DMS79 treated with DMSO at 0.1 percent for 48 hours (cell line): ENCODE measurements around the gene TCP11.

ENCODE experiments used
- DNase-seq: peaks from one replicate; lab custom pipeline; 2025; lab: John Stamatoyannopoulos, UW

TCP11 gene

DNA sequence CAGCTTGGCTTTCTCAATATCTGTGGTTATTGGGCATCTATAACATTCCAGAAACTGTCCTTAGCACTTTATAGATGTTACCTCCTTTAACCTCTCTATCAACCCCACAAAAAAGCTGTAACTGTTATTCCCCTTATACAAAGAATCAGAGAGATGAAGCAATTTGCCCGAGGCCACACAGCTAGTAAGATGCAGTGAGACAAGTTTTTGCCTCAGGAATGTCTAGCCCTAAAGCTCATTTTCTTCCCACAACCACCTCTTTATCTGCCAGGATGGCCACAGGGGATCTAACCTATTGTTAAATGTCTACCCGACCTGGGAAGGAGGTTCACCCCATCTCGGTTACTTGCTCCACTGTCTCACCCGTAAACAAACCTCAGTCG lies 31.9 kb upstream of the TCP11 start:
- DNase-seq: no peak

DNA sequence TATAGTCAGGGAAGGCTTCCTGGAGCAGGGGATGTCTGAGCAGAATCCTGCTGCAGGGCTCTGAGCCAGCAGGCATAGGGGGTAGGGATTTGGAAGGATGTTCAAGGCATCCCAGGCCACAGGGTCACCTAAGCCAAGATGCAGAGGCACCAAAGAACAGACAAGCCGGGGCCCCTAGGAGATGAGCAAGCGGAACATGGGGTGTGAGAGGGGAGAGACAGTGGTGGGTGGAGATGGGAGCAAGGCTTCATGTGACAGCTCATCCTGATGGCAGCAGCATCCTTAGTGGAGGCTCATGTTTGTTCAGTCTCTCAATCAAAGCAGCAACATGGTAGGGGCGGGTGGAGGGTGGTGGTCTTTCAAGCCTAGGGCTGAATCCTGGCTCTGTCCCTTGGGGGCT lies 29.8 kb upstream of the TCP11 start:
- no peak for DNase-seq

DNA sequence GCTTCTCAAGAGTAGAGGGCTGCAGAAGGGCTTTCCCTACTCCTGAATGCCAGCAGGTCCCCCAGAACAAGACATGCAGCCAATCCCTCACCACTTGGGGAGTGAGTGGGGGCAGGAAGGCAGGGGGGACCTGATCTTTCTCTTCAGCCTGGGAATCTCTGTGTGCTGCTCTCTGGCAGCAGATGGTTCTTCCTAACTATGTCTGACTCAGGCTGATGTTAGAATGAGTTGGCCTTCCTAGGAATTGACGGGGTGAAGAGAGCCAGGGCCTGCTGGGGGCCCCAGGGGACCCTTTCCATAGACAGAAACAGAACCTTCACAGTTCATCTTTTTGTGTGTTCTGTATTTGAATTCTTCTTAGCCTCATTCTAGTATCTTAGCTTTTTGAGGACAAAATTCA lies 29.0 kb upstream of the TCP11 start:
- no peak for DNase-seq

DNA sequence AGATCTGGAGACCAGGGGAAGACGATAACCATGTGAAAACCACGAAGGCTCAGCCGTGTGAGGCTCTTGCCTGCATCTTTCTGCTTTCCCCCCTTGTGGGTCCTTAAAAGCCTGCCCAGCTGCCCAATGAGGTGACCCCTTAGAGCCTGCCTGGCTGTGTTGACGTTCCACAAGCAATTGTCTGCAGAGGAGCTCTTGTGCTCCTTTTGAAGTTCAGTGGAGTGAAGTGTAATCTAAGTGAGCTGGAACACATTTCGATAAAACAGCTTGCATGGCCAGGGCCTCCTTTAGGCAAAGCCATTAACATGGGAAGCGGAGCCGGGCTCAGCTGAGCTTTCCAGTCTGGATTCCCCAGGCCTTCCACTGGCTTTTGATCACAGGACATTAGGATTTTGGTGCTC lies 27.3 kb upstream of the TCP11 start:
- peak; percentile 91 for DNase-seq

DNA sequence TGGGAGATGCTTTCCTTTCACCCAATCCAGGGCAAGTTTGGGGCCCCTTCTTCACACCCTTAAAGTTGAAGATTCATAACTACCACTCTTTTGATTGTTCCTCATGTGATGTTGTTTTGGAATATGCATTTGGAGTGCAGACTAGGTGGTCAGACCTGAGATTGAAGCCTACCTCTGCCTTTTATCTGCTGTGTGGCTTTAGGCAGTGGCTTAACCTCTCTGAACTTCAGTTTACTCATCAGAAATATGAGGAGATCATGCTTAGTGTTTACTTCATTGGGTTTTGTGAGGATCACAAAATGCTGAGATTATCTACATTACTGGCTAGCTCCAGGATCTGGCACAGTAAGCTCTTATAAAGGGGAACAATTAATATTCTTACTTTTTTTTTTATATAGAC lies 26.4 kb upstream of the TCP11 start:
- DNase-seq: no peak

DNA sequence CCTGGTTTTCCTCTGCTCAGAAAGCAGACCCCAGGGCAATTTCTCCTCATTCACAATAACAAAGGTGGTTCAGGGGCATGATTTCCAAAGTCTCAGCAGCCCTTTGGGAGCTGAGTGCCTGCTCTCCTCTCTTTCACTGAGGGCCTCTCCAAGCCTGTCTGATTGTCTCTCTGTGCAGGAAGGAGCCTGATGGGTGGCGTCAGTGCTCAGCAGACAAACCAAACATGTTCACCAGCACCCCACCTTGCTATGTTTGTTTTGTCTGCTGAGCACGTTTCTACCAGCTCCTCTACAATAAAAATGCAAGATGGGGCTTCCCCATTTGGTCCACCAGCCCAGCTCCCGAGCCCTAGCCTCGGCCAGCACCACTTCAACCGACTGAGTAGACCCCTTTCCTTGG lies 25.4 kb upstream of the TCP11 start:
- peak; percentile 16 for DNase-seq

DNA sequence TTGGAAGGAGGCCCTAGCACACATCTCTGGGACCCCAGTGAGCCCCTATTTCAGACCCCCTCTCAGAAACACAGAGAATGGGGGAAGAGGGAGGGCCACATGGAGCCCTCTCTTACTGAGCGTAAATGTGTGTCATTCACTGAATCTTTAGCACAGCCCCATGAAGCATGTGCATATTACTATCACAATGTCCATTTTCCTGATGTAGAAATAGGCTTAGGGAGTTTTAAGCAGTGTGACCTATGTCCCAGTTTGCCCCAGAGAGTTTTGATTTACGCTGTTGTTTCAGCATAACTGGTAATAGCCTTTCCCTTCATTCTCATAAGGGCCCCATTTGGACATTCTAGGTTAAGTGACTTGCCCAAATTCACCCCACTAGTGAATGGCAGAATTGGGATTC lies 25.0 kb upstream of the TCP11 start:
- no peak for DNase-seq

DNA sequence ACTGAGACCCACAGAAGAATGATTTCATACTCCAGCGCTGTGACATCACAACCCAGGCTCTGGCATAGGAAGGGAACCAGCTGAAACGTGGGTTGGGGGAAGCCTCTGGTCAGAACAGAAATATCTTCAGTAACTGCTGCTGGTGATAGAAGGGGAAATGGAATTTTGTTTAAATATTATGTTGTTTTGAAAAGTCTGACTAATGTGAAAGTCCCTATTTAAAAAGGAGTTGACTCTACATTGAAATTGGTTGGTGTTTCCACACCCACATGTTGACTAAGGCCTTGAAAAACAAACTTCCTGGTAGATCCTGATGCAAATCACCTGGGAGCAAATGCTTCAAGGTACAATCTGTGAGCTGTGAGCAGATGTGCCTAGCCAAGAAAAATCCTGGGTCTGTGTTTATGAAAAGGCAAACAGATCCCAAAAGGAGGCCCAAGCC lies 24.5 kb upstream of the TCP11 start:
- DNase-seq: no peak

DNA sequence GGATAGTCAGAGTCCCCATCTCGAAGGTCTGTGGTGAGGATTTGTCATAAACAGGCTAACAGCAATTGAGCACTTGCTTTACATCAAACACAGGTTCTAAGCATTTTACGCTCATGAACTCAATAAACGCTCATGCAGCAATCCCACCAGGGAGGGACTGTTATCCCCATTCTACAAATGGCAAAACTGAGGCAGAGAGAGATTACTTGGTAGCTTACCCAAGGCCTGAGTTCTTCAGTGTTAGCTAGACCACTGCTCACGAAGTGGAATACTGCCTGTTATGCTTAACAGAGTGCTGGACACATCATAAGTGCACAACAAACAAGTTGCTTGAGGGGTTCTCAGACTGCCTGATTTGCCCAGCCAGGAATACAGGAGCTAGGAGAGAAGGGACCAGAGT lies 23.7 kb upstream of the TCP11 start:
- DNase-seq: no peak

DNA sequence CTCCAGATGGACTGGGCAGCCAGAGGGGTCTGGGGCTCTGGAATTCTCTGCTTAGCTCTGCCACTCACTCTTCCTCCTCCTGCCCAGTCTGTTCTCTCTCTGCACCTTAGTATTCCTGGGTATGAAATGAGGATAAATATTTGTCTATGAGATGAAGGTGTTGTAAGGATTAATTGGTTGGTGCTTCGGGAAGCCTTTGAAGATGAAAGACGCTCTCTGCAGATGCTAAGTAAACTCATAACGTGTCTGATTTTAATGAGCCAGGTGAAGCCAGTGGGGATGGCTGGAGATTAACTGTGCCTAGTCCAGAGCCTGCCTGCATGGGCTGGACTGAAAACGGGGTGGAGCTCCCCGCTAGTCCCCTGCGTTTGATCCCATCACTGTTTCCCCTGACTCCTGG lies 23.1 kb upstream of the TCP11 start:
- no peak for DNase-seq

DNA sequence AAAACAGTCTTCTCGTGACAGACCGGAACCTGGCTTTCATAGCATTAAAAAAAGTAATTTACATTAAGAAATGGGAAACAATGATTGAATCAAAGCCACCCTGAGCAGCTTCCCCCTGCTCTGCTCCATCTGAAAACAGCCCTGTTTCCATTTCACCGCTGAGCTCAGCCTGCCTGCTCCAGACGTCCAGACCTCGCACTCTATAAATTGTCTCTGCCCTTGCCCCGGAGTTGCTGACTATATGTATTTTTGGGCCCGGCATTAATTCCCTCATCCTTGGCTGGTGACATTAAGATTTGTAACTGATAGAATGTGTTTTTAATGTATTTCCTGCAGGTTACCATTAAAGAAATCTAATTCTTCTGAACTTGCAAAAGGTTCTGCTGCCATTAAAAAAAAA lies 22.7 kb upstream of the TCP11 start:
- DNase-seq: no peak

DNA sequence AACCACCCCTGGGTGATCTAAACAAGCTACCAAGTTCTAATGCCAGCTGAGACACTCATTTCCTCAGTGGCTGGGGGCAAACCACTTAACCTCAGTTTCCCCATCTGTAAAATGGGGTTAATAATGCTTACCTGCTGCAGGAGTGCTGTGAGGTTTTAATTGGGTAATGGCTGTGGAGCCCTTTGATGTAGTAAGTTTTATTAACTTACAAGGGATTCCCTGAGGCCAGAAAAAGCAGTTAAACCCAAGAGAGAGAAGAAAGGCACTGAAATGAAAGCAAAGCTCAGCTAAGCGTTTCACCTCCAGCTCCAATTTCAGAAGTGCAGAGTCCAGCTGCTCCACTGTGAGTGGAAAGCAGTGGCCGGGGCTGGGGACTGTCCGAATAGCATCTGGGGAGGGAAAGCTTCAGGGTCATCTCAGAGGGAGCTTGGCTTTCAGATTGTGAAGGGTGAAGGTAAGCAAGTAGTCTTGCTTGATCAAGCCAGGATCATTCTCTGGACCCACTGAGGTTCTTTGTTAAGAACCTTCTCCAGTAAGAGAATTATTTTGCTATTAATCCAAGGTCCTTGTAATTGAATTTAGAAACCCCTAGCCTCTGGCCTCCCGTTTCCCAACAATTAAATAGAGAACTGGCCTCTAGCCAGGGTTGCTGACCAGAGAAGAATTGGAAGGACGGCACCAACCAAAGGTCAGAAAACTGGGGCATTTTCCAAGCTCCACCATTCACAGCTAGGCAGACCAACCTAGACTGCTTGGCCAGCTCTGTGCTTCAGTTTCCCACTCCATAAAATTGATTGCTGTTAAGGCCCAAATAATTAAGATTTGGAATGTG lies 20.9 kb upstream of the TCP11 start:
- DNase-seq: no peak

DNA sequence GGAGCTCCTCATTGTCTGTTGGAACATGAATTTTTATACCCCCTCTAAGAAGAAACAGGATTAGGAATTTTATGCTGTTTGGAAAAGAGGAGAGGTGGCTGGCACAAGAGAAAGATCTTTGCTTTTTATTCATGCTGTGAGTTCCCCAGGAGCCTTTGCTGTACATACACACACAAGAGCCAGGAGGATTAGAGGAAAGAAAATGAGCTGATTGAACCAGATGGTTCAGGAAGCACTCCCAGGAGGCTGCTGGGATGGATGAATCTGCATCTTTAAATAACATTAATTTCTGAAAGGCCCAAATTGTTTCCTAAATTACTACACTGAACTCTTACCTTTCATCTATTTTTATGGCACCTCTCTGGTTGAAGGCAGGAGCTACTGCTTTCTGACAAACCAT lies 20.1 kb upstream of the TCP11 start:
- no peak for DNase-seq

DNA sequence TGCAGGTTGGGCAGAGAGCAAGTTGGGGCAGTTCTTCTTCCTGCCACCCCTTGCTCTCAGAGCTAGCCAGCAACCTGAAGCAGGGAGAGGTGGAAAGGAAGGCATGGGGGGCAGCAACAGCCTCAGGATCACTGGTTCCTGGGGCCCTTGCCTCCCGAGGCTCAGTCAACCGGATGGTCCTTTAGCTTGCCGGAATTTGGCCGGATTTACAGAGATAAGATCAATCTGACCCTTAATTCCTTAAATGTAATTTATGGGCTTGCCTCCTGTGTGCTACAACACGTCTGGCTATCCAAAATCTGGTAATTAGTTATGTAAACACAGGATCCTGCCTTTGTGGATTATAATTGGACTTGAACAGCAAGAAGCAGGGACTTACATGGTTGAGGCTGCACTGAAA lies 19.5 kb upstream of the TCP11 start:
- DNase-seq: no peak

DNA sequence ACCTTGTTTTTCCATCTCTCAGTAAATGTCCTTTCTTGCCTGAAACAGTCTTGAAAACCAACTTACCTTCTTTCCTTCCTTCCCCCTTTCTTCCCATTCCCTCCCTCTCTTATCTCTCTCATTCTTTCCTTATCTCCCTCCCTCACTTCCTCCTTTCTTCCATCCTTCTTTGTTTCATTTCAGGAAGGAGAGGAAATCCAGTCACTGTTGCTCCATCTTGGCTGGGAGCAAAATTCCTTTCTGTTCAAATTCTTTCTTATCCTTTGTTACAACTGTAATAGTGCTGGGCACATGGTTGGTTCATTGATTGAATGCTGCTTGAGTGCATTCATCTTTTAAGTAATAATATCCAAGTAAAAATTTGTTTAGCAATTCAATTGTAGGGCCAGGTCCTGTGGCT lies 17.4 kb upstream of the TCP11 start:
- DNase-seq: no peak

DNA sequence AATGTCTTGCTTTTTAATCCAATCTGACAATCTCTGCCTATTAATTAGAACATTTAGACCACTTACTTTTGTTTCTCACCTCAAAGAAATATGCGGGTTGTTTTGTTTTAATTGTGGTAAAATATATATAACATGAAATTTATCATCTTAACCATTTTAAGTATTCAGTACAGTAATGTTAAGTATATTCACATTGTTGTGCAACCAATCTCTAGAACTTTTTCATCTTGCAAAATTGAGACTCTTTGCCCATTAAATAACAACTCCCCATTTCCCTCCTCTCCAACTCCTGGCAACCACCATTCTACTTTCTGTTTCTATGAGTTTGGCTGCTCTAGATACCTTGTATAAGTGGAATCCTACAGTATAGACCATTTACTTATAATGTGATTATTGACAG lies 13.8 kb upstream of the TCP11 start:
- DNase-seq: no peak

DNA sequence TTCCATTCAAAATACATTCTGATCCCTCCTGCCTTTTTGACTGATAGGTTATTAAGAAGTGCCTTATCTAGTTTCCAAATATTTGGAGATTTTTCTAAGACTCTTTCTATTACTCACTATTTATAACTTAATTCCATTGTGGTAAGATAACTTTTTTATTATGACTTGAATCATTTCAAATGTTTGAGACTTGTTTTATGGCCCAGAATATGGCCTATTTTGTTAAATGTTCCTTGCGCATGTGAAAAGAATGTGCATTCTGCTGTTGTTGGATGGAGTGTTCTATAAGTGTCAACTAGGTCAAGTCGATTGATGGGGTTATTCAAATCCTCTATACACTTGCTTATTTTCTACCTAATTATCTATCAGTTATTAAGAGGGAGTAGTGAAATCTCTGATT lies 13.1 kb upstream of the TCP11 start:
- no peak for DNase-seq

DNA sequence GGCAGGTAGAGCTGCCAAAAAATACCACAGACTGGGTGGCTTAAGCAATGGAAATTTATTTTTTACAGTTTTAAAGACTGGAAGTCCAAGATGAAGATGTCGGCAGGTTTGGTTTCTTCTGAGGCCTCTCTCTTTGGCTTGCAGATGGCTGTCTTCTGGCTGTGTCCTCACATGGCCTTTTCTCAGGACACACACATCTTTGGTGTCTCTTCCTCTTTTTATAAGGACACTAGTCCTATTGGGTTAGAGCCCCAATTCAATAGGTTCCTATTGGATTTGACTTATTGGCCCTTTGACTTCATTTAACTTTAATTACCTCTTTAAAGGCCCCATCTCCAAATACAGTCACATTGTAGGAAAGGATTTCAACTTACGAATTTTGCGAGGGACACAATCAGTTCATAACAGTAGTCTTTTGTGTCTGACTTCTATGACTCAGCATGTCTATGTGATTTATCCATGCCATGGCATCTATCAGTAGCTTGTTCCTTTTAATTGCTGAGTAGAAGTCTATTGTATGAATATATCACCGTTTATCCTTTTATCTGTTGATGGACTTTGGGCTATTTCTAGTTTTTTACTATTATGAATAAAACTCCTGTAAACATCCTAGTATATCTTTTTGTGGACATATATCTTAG lies 11.0 kb upstream of the TCP11 start:
- no peak for DNase-seq

DNA sequence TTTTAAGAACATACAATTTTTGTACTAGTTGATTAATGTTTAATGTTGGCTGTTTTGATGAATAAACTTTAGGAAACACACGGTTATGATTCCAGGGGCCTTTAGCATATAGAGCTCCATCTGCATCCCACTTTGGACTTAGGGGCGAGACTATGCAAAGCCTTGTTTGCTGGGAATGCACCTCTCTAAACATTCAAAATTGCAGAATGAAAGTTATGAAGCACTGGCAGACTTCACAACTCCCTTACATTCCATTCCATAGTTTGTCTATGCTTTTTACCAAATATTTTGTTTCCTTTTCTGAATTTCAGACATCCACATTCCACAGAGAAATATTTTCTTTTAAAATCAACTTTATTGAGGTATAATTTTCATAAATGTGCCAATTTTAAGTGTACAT lies 10.3 kb upstream of the TCP11 start:
- DNase-seq: no peak

DNA sequence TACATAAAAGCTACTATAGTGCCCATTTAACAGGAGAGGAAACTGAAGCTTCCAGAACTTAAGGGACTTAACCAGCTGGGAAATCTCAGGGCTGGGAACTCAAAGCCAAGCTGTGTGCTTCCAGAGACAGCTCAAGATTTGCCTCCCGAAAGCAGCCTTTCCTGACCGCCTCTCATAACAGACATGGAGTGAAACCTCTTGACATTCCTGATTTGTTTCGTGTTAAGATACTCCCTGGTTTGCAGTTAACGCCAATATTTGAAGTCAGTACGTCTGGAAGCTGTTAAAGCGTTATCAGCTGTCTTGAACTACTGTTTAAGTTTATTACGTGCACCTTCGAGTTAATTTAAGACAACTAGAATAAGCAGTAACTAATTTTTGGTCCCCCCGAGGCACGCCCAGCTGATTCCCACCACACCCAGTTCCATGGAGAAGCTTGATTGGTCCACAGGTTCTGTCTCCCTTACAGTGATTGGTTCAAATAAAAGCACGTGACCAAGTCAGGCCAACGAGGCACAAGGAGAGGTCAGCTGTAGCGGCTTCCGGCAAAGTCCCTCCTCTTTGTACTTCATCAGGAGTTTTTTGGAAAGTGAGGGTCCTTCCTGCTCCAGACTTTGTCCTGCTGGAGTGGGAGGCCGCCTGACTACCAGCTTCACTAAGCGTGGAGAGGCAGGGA lies 8.9 kb upstream of the TCP11 start:
- DNase-seq: no peak

DNA sequence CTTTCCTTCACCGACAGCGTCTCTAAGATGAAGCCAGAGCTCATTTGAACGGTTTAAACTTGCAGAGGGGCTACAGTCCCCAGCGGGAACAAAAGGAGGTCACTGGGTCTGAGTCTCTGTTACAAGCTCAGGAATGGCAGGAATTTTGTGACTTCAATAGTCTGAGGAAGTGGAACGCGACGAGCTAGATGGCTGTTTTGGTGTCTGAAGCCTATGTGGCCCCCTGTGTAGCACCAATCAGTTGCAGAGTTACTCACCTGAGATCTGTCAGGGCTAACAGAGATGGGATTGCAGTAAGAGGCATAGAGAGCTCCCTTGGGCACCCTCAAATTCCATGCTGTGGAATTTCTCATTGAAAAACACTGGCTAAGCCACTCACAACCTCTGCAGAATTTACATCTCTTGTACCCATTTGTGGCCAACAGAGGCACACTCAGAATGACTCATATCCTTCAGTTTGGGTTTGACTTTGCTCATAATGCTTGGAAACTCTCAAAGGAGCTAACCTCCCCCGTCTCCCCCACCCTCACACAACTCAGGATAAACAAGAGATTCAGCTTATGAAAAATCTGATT lies 7.1 kb upstream of the TCP11 start:
- DNase-seq: no peak

DNA sequence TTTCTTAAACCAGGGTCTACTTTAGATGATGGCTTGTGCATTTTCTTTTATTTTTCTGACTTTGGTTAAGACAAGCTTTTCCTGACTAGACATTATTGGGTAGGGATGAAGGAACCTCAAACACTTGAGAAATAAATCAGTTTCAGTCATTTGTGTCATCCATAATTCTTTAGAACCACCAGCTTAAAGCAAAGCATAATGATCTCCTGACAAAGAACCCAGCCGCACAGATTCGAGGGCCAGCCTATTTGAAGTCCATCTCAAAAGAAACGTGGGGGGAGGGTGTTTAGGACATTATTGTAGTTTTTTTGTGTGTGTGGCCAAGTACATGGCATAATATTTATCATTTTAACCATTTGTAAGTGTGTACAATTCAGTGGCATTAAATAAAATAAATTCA lies 6.3 kb upstream of the TCP11 start:
- no peak for DNase-seq

DNA sequence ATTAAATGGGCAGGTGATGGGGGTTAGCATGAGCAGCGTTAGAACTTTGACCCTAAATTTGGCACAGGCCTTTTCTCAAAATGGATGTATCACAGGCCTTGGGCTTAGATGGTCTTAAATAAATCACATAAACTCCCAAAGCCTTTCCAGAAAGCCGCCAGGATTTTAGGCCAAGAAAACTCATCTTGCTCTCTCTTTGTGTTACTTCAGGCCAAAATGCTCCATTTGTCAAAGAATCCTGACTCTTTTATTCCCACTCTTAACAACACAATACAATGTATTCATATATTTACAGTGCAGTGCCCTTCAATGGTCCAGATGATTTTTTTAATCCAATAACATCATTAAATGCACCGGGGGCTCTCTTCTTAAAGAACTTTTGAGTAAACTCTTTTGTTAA lies 5.9 kb upstream of the TCP11 start:
- DNase-seq: no peak
